ENCODE data around the gene ARHGAP22.

The ARHGAP22 gene

DNA sequence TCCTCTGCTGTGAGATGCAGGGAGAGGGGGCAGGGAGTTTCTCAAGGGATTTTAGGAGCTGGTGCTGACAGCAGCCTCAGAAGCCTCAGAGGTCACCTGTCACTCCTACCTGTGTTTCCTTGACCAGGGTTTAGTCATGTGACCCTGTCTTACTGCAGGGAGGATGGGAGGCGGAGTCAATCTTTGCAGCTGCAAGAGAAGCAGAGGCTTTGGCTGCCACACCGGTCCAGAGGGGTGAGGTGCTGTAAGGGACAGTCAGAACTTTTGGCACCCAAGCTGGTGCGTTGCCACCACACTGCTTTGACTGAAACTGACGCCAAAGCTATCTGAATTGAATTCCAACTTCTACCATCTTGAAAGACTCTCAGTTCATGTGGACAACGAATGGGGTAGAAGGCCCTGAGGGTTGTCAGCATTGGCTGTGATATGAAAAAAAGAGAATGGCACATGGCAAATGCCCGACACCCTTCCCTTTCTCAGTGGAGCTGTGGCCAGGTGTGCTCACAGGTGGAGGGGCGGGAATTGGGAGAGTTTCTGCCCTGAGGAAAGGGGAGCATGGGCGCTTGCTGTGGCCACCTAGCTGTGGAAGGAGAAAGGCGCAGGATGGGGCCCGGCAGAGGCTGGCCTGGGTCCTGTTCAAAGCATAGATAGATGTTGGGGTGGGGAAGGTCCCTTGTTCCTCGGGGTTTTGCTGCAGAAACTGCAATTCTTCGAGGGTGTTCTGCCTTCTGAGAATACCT lies 69.3 kb downstream of the ARHGAP22 start:
- in situ Hi-C loops (cut with MboI; ENCODE audit: low sequenced_read_pairs): no loop called here

DNA sequence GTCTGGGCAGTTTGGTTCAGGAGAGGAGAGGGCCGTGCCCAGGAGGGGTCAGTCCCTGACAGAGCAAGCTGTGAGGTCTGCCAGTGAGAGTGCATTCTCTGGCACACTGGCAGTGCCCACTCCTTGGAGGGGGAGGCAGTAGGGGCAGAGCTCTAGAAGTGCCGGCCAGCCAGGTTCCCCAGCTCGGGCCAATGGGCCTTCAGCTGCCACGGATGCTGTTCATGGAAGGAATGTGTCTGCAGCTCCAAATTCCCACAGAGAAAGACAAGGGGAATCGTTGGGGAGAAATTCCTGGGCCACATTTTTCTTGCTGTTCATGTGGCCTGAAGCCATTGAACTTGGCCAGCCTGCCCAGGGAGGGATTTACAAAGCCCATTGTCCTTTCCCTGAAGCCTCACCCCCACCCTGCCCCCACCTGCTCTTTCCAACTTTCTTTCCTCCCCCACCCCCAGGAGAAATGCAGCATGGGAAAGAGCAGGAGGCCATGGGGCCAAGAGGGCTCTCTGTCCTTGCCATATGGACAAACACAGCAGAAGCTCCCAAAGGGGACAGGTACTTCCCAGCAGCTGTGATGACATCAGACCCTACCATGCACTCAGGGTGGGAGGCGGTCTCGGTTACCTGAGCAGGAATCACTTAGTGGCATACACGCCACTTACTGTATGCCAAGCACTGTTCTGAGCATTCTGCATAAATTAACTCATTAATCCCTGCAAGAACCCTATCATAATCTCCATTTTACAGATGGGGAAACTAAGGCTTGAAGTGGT lies 70.7 kb downstream of the ARHGAP22 start:
- in situ Hi-C loops (cut with MboI; ENCODE audit: low sequenced_read_pairs): no loop called here

DNA sequence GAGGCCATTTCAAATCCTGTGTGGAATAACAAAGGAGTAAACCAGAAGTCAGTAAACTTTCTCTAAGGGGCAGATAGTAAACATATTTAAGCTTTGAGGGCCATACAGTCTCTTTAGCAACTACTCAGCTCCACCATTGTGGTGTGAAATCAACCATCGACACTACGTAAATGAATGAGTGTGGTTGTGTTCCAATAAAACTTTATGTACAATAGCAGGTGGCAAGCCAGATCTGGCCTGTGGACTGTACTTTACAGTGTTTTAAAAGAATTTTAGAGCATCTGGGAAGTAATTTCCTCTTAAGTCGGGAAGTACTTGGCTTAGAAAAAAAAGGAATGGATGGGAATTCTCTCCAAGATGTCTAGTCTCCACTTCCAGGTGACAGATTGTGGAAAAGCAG lies 71.3 kb downstream of the ARHGAP22 start:
- in situ Hi-C loops (cut with MboI; ENCODE audit: low sequenced_read_pairs): no loop called here

DNA sequence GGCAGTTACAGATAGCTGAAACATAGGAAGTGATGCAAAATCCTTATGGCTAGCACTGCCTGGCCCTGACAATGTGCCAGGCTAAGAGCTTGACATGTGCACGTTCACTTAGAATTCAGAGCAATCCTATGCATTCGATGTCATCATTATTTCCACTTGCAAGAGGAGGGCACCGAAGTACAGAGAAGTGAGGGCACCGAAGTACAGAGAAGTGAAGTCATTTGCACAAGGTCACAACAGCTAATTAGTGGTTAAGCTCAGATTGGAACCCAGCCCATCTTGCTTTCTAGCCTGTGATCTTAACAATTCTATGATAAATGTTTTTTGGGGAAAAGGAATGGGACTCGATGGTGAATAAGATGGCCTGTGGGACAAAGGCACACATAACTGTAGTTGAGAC lies 73.4 kb downstream of the ARHGAP22 start:
- in situ Hi-C loops (cut with MboI; ENCODE audit: low sequenced_read_pairs): no loop called here

DNA sequence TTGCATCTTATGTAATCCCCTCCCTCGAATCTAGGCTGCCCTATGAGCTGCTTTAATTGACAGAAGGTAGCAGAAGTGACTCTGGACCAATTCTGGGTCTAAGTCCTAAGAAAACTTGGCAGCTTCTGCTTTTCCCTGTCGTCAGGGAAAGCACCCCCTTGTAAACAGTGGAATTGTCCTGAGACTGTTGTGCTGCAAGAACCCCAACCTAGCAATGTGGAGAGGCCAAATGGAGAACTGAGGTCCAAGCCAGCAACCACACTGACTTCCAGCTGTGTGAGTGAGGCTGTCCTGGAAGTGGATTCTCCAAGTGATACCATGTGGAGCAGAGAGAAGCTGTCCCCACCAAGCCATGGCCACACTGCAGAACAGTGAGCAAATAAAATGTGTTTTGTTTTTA lies 75.5 kb downstream of the ARHGAP22 start:
- in situ Hi-C loops (cut with MboI; ENCODE audit: low sequenced_read_pairs): no loop called here

DNA sequence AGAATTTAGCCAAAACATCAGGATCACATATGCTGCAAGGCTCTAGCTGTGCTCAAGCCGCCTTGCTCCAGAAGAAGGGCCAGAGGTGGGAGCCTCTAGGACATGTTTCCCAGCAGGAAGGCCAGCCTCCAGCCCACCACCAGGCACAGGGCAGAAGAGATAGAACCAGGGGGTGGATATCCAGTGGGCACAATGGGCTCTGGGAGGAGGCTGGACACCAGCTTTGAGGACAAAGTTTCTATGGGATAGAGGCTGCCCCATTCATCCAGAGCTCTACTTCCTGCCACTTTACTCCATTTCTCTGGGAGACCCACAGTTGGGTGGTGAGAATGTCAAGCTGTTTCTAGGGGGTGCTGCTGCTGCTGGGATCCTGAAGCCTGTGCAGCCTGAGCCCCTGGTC lies 77.1 kb downstream of the ARHGAP22 start:
- in situ Hi-C loops (cut with MboI; ENCODE audit: low sequenced_read_pairs): no loop called here

DNA sequence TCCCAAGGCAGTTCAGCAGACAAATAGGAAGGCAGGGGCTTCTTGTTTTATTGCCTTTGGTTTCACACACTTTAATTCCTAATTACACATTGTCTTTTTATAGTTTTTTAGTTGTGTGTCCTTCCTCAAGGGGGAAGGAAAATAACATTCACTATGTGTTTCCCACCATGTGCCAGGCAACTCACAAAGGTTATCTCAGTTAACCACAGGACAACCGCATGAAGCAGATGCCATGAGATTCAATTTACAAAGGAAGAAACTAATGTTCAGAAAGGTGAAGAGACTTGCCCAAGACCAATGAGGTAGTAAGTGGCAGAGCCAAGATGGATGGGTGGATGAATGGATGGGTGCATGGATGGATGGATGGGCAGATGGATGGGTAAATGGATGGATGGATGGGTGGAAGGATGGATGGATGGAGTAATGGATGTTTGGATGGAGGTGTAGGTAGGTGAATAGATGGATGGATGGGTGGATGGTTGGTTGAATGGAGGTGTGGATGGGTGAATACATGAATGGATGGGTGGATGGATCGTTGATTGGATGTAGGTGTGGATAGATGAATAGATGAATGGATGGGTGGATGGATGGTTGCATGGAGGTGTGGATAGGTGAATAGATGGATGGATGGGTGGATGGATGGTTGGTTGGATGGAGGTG lies 77.9 kb downstream of the ARHGAP22 start:
- in situ Hi-C loops (cut with MboI; ENCODE audit: low sequenced_read_pairs): no loop called here

DNA sequence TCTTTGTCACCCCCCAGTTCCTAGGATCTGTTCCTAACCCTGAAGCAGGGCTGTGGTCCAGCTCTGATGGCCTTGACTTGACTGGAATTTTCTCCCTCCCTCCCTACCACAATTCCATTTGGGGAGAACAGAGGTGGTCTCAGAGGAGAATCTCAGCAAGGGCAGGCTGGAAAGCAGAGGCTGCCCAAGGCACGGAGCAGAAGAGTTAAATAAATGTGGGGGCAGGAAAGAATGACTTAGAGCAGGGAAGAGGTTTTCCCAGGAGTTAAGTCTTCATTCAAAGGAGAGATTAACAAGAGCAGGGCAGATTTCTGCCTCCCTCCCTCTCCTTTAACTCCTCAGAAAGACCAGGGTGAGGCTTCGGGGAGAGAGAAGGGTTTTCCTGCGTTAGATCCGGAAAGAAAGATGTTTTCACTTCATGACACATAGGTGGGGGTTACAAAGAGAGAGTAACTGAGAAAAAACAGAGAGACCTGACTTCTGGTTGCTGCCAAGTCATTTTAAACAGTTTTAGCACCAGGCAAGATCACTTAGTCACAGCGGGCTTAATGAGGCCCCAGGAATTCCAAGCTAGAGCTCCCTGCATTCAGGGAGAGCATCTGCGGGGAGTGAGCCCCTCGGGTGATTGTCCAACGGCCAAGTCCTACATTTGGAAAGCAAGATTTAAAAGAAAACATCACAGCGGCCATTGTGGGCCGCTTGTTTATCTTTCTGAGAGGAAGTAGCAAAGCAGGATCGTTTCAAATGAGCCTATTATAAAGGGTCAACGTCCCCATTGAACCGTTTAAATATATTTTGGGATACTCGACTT lies 78.7 kb downstream of the ARHGAP22 start:
- in situ Hi-C loops (cut with MboI; ENCODE audit: low sequenced_read_pairs): no loop called here

DNA sequence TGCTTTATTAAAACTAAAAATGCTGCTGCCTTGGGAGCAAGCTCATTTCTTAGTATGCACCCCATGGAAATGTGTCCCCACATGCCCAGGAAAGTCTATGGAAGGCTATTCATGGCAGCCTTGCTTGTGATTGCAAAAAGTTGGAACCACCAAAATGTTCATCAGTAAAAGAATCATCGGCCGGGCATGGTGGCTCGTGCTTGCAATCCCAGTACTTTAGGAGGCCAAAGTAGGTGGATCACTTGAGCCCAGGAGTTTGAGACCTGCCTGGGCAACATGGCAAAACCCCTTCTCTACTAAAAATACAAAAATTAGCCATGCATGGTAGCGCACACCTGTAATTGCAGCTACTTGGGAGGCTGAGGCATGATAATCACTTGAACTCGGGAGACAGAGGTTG lies 79.8 kb downstream of the ARHGAP22 start:
- in situ Hi-C loops (cut with MboI; ENCODE audit: low sequenced_read_pairs): no loop called here

DNA sequence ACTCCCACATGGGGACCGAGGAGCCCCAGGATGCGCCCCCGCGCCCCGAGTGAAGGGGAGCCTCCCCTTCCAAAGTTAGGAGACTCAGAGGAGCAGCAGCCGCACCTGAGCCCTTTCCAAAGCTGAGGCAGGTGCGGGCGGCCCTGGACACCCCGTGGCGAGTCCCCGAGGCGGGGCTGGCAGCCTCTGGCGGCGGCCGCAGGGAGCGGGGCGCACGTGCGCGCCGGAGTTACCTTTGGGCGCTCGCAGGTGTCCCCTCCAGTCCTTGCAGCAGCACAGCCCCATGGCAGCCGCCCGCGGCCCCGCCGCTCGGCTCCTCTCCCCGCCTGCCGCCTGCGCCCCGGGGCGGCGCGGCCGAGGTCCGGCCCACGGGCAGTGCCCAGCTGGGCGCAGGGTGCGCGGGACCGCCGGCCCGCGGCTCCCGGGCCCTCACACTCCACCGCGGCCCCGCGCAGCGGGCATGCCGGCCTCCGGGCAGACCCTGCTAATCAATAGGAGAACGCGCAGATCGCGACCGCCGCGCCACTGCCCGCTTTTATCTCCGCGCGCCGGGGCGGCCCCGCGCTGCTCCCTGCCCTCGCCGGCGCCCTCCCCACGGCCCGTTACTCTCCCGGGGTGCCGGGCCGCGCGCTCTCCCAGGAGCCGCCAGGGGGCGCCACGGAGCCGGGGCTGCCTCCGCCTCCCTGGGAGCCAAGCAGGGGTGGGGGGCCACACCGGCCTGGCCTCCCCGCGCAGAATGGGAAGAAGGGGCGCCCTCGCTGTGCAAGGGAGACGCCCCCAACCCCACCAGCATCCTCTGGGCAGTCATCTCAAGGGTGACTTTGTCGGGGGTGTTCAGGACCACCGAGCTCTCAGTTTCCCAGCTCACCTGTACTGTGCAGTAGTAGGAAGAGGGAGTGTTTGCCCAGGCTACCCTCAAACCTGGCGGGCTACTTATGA lies 80.8 kb downstream of the ARHGAP22 start:
- in situ Hi-C loops (cut with MboI; ENCODE audit: low sequenced_read_pairs): no loop called here

DNA sequence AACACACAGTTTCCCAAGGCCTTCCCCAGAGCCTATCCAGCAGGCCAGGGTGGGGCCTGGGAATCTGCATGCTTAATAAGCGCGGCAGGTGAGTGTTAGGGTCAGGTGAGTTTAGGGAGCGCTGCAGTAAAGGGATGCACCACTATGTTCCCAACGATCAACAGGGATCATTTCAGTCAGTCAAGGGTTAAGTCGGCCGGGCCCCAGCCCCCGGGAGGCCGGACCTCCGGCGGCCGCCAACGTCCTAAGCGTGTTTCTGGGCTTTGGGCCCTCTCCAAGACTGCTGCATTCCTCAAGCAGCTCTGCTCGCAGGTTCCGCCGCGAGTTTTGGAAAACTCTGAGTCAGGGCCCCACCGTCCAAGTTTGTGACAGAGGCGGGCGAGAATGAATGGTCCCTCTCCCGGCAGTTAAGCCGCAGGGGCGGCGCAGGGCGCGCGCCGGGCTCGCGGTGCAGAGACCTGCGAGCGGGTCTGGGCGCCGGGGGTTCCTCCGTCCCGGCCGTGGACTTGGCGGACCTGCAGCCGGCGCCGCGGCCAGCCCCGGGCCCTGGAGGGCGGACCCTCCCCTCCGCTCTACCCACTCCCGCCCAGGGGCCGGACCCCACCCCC lies 81.6 kb downstream of the ARHGAP22 start:
- in situ Hi-C loops (cut with MboI; ENCODE audit: low sequenced_read_pairs): no loop called here

DNA sequence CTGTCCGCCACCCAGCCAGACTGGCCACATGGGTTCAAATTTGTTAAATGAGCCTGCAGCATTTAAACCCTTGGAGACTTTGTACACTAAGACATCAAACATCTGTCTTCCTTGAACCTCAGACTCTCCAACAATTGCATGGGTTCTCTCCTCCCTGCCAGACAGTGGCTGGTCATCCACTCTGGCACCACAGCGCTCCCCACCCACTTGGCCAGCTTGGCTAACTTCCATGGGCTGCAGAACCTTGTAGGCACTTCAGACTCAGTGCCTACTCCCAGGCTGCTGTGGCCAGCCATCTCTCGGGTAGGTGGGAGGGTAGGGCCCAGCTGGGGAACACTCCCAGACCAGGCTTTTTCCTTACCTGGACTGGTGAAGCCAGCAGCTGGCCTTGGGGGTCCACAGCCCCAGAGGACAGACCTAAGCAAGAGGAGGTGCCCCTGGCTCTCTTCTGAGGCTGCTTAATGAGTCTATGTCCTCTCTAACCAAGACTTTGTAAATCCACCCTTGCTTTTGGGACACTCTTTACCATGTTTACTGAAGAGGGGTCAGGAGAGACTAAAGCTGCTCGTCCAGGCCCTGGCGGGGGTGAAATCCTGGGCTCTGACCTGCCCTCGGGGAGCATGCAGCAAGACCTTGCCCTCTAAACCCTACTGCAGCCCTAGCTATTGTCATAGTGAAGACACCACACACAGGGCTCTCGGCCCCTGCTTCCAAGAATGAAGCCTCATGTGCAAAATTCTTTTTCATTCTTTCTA lies 82.7 kb downstream of the ARHGAP22 start:
- in situ Hi-C loops (cut with MboI; ENCODE audit: low sequenced_read_pairs): no loop called here

DNA sequence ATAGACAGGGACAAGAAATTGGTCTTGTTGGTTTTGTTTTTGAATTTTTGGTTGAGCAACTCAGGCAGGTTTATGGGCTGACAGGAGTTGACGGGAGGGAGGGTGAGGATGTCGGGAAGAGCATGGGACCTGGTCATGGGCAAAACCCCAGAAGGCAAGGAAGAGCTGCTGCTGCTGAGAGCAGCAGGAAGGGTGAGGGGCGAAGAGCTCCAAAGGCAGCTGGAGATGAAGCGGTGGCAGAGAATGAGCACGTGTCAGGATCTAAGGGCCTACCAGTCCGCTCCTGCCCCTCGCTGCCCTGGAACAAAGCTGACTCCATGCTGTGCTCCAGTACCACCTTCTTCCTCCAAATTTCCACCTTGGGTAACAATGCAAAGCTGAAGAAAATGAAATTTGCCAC lies 84.3 kb downstream of the ARHGAP22 start:
- in situ Hi-C loops (cut with MboI; ENCODE audit: low sequenced_read_pairs): no loop called here

DNA sequence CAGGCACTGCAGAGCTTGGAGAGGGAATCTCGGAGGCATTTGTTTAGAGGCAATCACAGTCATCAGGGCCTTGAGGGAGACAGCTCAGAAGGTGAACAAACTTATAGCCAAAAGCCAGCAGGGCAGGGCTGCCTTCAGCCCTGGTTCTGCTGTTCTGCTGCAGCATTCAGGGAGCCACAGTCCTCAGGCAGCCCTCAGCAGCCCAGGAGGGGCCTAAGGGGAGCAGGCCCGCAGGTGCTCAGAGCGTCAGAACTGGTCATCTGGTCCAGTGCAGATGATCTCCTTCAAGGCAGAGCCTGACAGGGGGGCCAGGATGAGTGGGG lies 84.7 kb downstream of the ARHGAP22 start:
- in situ Hi-C loops (cut with MboI; ENCODE audit: low sequenced_read_pairs): no loop called here

DNA sequence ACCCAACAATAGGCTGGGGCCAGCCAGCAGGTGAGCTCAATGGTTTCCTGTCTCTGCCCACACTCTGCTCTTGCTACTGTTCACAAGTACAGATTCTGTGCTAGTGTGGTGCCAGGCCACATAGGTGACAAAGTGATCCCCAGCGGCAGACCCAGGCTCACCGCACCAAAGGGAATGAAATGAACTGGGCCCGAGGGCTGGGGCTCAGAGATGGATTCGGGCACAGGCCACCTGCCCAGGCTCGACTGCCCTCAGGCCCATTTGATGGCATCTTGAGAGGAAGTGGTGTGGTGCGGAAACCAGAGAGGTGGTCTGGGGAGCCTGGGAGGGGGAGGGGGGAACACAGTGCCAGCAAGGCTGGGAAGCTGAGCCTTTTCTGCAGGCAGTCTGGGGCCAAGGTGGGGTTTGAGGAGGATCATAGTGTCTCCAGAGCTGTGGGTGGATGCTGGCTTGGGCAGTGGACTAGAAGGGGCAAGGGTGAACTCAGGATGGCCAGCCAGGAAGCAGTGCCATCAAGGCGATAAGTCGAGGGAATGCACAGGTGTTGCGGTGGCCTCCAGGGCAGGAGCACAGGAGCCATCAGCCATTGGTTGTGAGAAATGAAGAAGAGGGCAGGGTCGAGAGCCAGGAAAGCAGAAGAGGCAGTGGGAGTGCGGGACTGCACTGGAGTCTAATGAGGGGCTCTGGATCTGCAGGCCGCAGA lies 85.2 kb downstream of the ARHGAP22 start:
- in situ Hi-C loops (cut with MboI; ENCODE audit: low sequenced_read_pairs): no loop called here

DNA sequence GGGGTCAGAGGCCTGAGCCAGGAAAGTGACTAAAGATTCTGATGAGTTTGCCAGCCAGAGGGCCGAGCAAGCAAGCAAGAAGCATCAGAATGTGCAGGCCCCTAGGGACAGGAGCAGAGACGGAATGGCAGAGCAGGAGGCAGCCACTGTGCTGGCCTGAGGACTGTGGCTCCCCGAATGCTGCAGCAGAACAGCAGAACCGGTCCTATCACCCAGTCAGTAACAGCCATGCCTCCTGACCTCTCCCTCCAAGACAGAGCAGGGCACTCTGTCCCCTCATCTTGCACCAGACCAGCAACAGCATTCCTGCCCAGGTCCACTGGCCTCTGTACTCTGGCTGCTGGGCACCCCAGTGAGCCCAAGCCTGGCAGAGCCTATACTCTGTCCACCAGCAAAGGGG lies 85.9 kb downstream of the ARHGAP22 start:
- in situ Hi-C loops (cut with MboI; ENCODE audit: low sequenced_read_pairs): no loop called here

DNA sequence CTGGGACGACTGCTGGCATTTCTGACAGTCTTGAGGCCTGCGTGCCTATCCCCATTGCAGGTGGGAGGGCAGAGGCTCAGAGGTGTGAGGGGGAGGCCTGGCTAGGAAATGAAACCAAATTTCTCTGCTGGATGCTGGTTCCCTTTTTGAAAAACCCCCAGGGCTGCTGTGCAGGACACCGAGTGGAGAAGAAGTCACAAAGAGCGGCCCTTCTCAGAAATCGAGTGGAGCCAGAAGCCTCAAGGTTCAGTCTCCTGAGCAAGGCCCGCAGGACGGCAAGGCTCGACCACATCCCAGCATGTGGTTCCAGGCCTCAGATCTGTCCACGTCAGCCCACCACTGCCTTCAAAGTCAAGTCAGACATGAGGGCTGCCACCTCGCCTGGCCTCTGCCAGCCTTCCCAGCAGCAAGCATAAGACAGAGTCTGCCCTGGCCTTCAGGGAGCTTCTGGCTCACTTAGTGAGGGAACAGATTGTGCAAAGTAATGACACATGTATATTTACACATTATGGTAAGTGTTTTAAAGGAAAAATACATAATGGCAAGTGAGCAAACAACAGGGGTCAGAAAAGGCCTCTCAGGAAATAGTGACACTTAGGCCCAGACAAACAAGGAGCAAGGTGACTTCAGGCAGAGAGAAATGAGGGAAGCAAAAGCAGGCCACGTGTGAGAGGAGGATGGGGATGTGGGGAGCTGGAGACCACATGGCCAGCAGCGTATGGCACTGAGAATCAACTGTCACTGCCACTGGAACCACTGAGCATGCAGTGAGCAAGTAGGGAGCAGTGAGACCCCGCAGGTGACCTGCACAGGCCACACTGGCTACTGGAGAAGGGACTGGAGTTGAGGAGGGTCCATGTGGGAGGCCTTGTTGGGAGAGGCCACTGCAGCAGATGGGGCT lies 86.7 kb downstream of the ARHGAP22 start:
- in situ Hi-C loops (cut with MboI; ENCODE audit: low sequenced_read_pairs): no loop called here
